ENCODE measurements around the gene NOVA2. TPM values are rescaled to one million over a fixed set of nuclear protein-coding genes. Genes with fewer than 3 reads are reported as not detected.

NOVA2 gene
- total and polyA plus RNA-seq, 2 donors (not counting 3 experiments of a cell fraction or from before 2014, with no cell fraction given), result 5.6 to 34.2 TPM

- Histone ChIP-seq H3K27me3 (ENCODE audit: control insufficient read depth in 2 of 2, insufficient read depth in 2 of 2, low read length in 2 of 2) (no peaks in the 10 kb centered on the region), H3K9me3 (replicated peaks; ENCODE audit: control insufficient read depth, insufficient read depth, low read length) (no peaks in the 10 kb centered on the region), H2AFZ (ENCODE audit: low read depth, low read length) (no peak overlapping the region), H3K4me3 (replicated peaks in 1 of 3; ENCODE audit: insufficient read depth in 1 of 3, low read depth in 1 of 3, low read length in 3 of 3) (no peak overlapping the region), H3K36me3 (ENCODE audit: control insufficient read depth in 2 of 2, extremely low read depth in 1 of 2, insufficient read depth in 2 of 2, low read length in 2 of 2) (peaks cover 0 to 17% of the 10 kb centered on the region in 2 experiments), H4K20me1 (replicated peaks; ENCODE audit: control insufficient read depth, extremely low read depth, insufficient read depth, low read length) (no peaks in the 10 kb centered on the region), H3K4me2 (ENCODE audit: insufficient read depth, low read length) (no peak overlapping the region), H3K4me1 (ENCODE audit: control insufficient read depth, extremely low read depth, insufficient read depth, low read length) (no peaks in the 10 kb centered on the region), H3K27ac (ENCODE audit: insufficient read depth, low read depth, low read length) (no peak overlapping the region), H3K79me2 (ENCODE audit: control insufficient read depth, insufficient read depth, low read length) (no peaks in the 10 kb centered on the region), H3K9me1 (replicated peaks; ENCODE audit: control insufficient read depth, extremely low read depth, insufficient read depth, low read length) (no peaks in the 10 kb centered on the region), H3K9ac (replicated peaks; ENCODE audit: extremely low read depth, insufficient read depth, low read length) (no peak overlapping the region)
- FAIRE-seq, result no peak
- TF ChIP-seq POLR2AphosphoS5 (IDR thresholded peaks at IDR 0.05; ENCODE audit: insufficient read depth, low read depth, low read length), result no peak
- no peak for TF ChIP-seq EZH2 (IDR thresholded peaks at IDR 0.05; ENCODE audit: borderline replicate concordance, low read depth, low read length, severe bottlenecking)
- TF ChIP-seq FOS (IDR thresholded peaks at IDR 0.05; ENCODE audit: borderline replicate concordance, insufficient read depth, low read length), result peak; percentile 12
- no peak for TF ChIP-seq POLR2A (IDR thresholded peaks at IDR 0.05; ENCODE audit: low read depth, low read length)
- DNase-seq (ENCODE audit: low read depth, low spot score), result no peak
- BruUV-seq (replicated peaks), result no TSS peak
- ChIA-PET CTCF (interaction anchor here (1.4 kb wide), 1 partner anchor 78 kb away, joined by 3 read pairs; no protein-coding TSS in a partner anchor), POLR2A (no interaction called here)
- intact Hi-C loops (cut with micrococcal nuclease), result no loop called here
- dilution Hi-C loops (cut with MboI; ENCODE audit: extremely low pct_ligation_motif_present, low sequenced_read_pairs), result no loop called here
Observed at GRCh38 chr19:45938733-45939319, 34.8 kb downstream of the NOVA2 start.

- intact Hi-C loops (cut with micrococcal nuclease), result no loop called here
- DNase-seq (ENCODE audit: low read depth, low spot score) (no peak), FAIRE-seq (no peak)
- no peaks in the 10 kb centered on the region for H3K27me3 ChIP-seq (ENCODE audit: control insufficient read depth in 2 of 2, insufficient read depth in 2 of 2, low read length in 2 of 2)
- no peak overlapping the region for H3K27ac ChIP-seq (ENCODE audit: insufficient read depth, low read depth, low read length)
- no peak overlapping the region for H2AFZ ChIP-seq (ENCODE audit: low read depth, low read length)
- BruUV-seq (replicated peaks), result no TSS peak
- H3K36me3 ChIP-seq (ENCODE audit: control insufficient read depth in 2 of 2, extremely low read depth in 1 of 2, insufficient read depth in 2 of 2, low read length in 2 of 2), result peaks cover 0 to 4% of the 10 kb centered on the region in 2 experiments
- dilution Hi-C loops (cut with MboI; ENCODE audit: extremely low pct_ligation_motif_present, low sequenced_read_pairs), result no loop called here
- H3K9me3 ChIP-seq (replicated peaks; ENCODE audit: control insufficient read depth, insufficient read depth, low read length), result no peaks in the 10 kb centered on the region
- H3K4me3 ChIP-seq (replicated peaks in 1 of 3; ENCODE audit: insufficient read depth in 1 of 3, low read depth in 1 of 3, low read length in 3 of 3), result no peak overlapping the region
- no peak overlapping the region for H3K9ac ChIP-seq (replicated peaks; ENCODE audit: extremely low read depth, insufficient read depth, low read length)
- H4K20me1 ChIP-seq (replicated peaks; ENCODE audit: control insufficient read depth, extremely low read depth, insufficient read depth, low read length), result no peaks in the 10 kb centered on the region
- no peaks in the 10 kb centered on the region for H3K4me1 ChIP-seq (ENCODE audit: control insufficient read depth, extremely low read depth, insufficient read depth, low read length)
- H3K9me1 ChIP-seq (replicated peaks; ENCODE audit: control insufficient read depth, extremely low read depth, insufficient read depth, low read length), result no peaks in the 10 kb centered on the region
- CTCF ChIA-PET, result no interaction called here
- H3K4me2 ChIP-seq (ENCODE audit: insufficient read depth, low read length), result no peak overlapping the region
- no peaks in the 10 kb centered on the region for H3K79me2 ChIP-seq (ENCODE audit: control insufficient read depth, insufficient read depth, low read length)
- POLR2A ChIA-PET, result no interaction called here
- TF ChIP-seq, protein P1, sequence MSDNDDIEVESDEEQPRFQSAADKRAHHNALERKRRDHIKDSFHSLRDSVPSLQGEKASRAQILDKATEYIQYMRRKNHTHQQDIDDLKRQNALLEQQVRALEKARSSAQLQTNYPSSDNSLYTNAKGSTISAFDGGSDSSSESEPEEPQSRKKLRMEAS (IDR thresholded peaks at IDR 0.05; ENCODE audit: insufficient read depth, insufficient read length), result no peak
Observed at GRCh38 chr19:45935267-45935666, 38.4 kb downstream of the NOVA2 start.
